Measurements from ENCODE around the gene IFI27L2. TPM values are rescaled to one million over a fixed set of nuclear protein-coding genes. Genes with fewer than 3 reads are reported as not detected.

IFI27L2 gene
- total RNA-seq, 1 donor from 2014 or later, result 63.9 TPM

- no peak overlapping the region for H2AFZ ChIP-seq (ENCODE audit: low read depth, low read length)
- H3K27ac Mint-ChIP-seq (ENCODE audit: unreplicated experiment), result no peak overlapping the region
- peaks cover 5% of the 10 kb centered on the region for H3K4me1 Mint-ChIP-seq (ENCODE audit: low read depth, unreplicated experiment)
- no peak overlapping the region for H3K27ac ChIP-seq (ENCODE audit: low read depth, low read length)
- H3K9me3 Mint-ChIP-seq (ENCODE audit: unreplicated experiment), result no peaks in the 10 kb centered on the region
- no peak overlapping the region for H3K4me3 Mint-ChIP-seq (ENCODE audit: unreplicated experiment)
- peaks cover 25% of the 10 kb centered on the region for H3K27me3 ChIP-seq (ENCODE audit: insufficient read depth, low read length)
- no peaks in the 10 kb centered on the region for H4K20me1 ChIP-seq (ENCODE audit: insufficient read depth, low read length)
- H3K4me3 ChIP-seq (ENCODE audit: insufficient read depth, low read depth, low read length), result no peak overlapping the region
- peaks cover 14% of the 10 kb centered on the region for H3K27me3 Mint-ChIP-seq (ENCODE audit: low read depth, unreplicated experiment)
- no peaks in the 10 kb centered on the region for H3K36me3 Mint-ChIP-seq (ENCODE audit: low read depth, unreplicated experiment)
- FAIRE-seq, result no peak
- peaks cover 2% of the 10 kb centered on the region for H3K4me1 ChIP-seq (ENCODE audit: insufficient read depth, low read length)
- H3K9me3 ChIP-seq (ENCODE audit: insufficient read depth, low read depth, low read length), result no peaks in the 10 kb centered on the region
- H3K9ac ChIP-seq (ENCODE audit: low read length), result no peak overlapping the region
- DNase-seq (ENCODE audit: low read depth), result no peak
- TF ChIP-seq CTCF (IDR thresholded peaks at IDR 0.05; ENCODE audit: insufficient read depth, low read depth, low read length) (no peak), EZH2 (IDR thresholded peaks at IDR 0.05; ENCODE audit: insufficient read depth, low read length) (no peak)
- H3K36me3 ChIP-seq (ENCODE audit: insufficient read depth, low read length), result no peaks in the 10 kb centered on the region
- H3K79me2 ChIP-seq (ENCODE audit: insufficient read depth, low read length), result no peaks in the 10 kb centered on the region
- no peak overlapping the region for H3K4me2 ChIP-seq (ENCODE audit: low read length)
These were observed 36.3 kb upstream of the IFI27L2 start for GRCh38 chr14:94165744-94166143.

DNA sequence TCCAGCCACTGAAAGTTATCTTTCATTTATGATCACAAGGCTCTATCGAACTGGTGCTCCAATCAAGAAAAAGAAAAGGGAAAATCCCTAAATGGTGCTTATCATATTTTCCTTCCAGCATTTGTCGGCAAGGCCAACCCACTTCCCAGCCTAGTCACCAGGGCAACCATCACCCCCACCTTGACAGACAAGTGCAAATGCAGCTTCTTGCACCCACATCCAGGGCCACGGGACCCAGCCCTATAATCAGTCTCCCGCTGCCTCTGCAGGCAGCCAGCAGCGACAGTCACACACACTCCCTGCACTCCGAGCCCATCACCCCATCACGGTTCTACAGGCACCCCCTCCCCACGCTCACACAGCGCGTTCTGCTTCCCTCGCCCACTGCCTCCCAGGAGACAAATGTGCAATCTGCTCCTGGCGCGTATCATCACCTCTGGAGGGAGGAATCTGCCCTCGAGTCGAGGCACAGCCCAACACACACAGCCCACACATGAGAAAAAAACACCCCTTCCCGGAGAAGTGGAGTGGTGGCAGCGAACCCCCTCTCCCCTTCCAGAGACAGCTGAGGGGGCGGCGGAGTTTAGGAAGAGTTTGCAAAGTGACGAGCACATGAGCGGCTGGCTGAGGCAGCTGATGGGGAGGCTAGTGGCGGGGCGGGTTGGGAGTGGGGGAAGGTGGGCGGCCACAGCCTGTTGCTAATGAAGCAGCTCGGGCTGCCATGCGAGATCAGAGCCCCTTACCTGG lies 35.5 kb upstream of the IFI27L2 start:
- Histone ChIP-seq H3K9ac (ENCODE audit: low read length) (no peak overlapping the region), H4K20me1 (ENCODE audit: insufficient read depth, low read length) (no peaks in the 10 kb centered on the region), H3K27ac (ENCODE audit: low read depth, low read length) (no peak overlapping the region), H3K9me3 (ENCODE audit: insufficient read depth, low read depth, low read length) (no peaks in the 10 kb centered on the region), H3K36me3 (ENCODE audit: insufficient read depth, low read length) (no peaks in the 10 kb centered on the region), H3K4me3 (ENCODE audit: insufficient read depth, low read depth, low read length) (no peak overlapping the region), H3K4me1 (ENCODE audit: insufficient read depth, low read length) (peaks cover 2% of the 10 kb centered on the region), H3K79me2 (ENCODE audit: insufficient read depth, low read length) (no peaks in the 10 kb centered on the region), H3K4me2 (ENCODE audit: low read length) (peak overlapping the region; percentile 52), H2AFZ (ENCODE audit: low read depth, low read length) (peak overlapping the region; percentile 34), H3K27me3 (ENCODE audit: insufficient read depth, low read length) (peaks cover 27% of the 10 kb centered on the region)
- no peak for DNase-seq (ENCODE audit: low read depth)
- Mint-ChIP-seq H3K4me3 (ENCODE audit: unreplicated experiment) (no peak overlapping the region), H3K27ac (ENCODE audit: unreplicated experiment) (no peak overlapping the region), H3K9me3 (ENCODE audit: unreplicated experiment) (no peaks in the 10 kb centered on the region), H3K27me3 (ENCODE audit: low read depth, unreplicated experiment) (peaks cover 18% of the 10 kb centered on the region), H3K4me1 (ENCODE audit: low read depth, unreplicated experiment) (peaks cover 5% of the 10 kb centered on the region), H3K36me3 (ENCODE audit: low read depth, unreplicated experiment) (no peaks in the 10 kb centered on the region)
- TF ChIP-seq EZH2 (IDR thresholded peaks at IDR 0.05; ENCODE audit: insufficient read depth, low read length), result no peak
- TF ChIP-seq CTCF (IDR thresholded peaks at IDR 0.05; ENCODE audit: insufficient read depth, low read depth, low read length), result no peak
- FAIRE-seq, result no peak

DNA sequence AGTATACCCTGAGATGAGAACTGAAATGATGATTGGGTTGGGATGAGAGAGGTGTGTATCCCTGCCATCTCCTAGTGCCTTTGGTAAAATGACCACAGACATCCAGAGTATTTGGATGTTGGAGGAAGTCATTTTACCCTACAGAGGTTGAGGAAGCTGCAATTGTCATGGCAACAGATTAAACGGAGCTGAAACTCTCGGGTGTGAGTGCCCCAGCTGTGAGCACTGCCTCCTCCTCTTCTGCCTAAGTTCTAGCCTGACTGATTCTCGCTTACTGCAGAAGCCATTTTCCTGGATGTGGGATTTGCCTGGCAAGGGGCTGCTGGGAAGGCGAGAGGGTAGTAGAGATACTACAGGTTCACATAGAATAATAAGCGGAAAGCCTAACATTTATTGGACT lies 34.4 kb upstream of the IFI27L2 start:
- Histone ChIP-seq H3K79me2 (ENCODE audit: insufficient read depth, low read length) (no peaks in the 10 kb centered on the region), H3K4me1 (ENCODE audit: insufficient read depth, low read length) (peaks cover 2% of the 10 kb centered on the region), H3K27me3 (ENCODE audit: insufficient read depth, low read length) (peaks cover 27% of the 10 kb centered on the region), H3K9ac (ENCODE audit: low read length) (no peak overlapping the region), H3K4me2 (ENCODE audit: low read length) (no peak overlapping the region), H3K36me3 (ENCODE audit: insufficient read depth, low read length) (no peaks in the 10 kb centered on the region), H2AFZ (ENCODE audit: low read depth, low read length) (no peak overlapping the region), H3K9me3 (ENCODE audit: insufficient read depth, low read depth, low read length) (no peaks in the 10 kb centered on the region), H3K27ac (ENCODE audit: low read depth, low read length) (no peak overlapping the region), H4K20me1 (ENCODE audit: insufficient read depth, low read length) (no peaks in the 10 kb centered on the region), H3K4me3 (ENCODE audit: insufficient read depth, low read depth, low read length) (no peak overlapping the region)
- Mint-ChIP-seq H3K4me3 (ENCODE audit: unreplicated experiment) (no peak overlapping the region), H3K4me1 (ENCODE audit: low read depth, unreplicated experiment) (peaks cover 5% of the 10 kb centered on the region), H3K9me3 (ENCODE audit: unreplicated experiment) (no peaks in the 10 kb centered on the region), H3K27ac (ENCODE audit: unreplicated experiment) (no peak overlapping the region), H3K36me3 (ENCODE audit: low read depth, unreplicated experiment) (no peaks in the 10 kb centered on the region), H3K27me3 (ENCODE audit: low read depth, unreplicated experiment) (peaks cover 18% of the 10 kb centered on the region)
- no peak for TF ChIP-seq CTCF (IDR thresholded peaks at IDR 0.05; ENCODE audit: insufficient read depth, low read depth, low read length)
- no peak for TF ChIP-seq EZH2 (IDR thresholded peaks at IDR 0.05; ENCODE audit: insufficient read depth, low read length)
- DNase-seq (ENCODE audit: low read depth) (no peak), FAIRE-seq (no peak)
